Natural killer cell (primary cell): ENCODE results near the gene RASSF5. TPM values are rescaled to one million over a fixed set of nuclear protein-coding genes. Genes with fewer than 3 reads are reported as not detected.
A peak's percentile ranks its signal among the peaks of the same experiment; 100 is the strongest.

Experiments
- ATAC-seq, 3 donors: fragments of 150-1000 bp in 2 of 3; fragments of 200-7000 bp in 1 of 3; cut with Tn5 transposase; 1 replicate in 1 of 3; 2 replicates in 2 of 3; pipeline ENCODE4 v1.10.0; 2021; ENCODE audit warnings: mild to moderate bottlenecking in 2 of 3, moderate library complexity in 2 of 3
- DNase-seq, 2 donors: peaks; one replicate each; pipeline versions ENCODE4 v3.0.0 to v3.0.0-alpha.2; 2013 to 2021; ENCODE audit warnings: mixed read lengths in 1 of 2
- H3K27ac ChIP-seq: one replicate; pipeline ENCODE4 v1.5.1; 2013; ENCODE audit warnings: mild to moderate bottlenecking, low read length
- H3K27me3 ChIP-seq: one replicate; pipeline ENCODE4 v1.6.1; 2013; ENCODE audit warnings: low read length; ENCODE audit not compliant: control insufficient read depth, insufficient read depth
- H3K36me3 ChIP-seq: one replicate; pipeline ENCODE4 v1.6.1; 2013; ENCODE audit warnings: low read length; ENCODE audit not compliant: control insufficient read depth, insufficient read depth
- H3K4me1 ChIP-seq: one replicate; pipeline ENCODE4 v1.6.1; 2013; ENCODE audit warnings: low read length; ENCODE audit not compliant: control insufficient read depth, insufficient read depth
- H3K4me3 ChIP-seq: one replicate; pipeline ENCODE4 v1.5.1; 2013; ENCODE audit warnings: low read length
- H3K9me3 ChIP-seq: one replicate; pipeline ENCODE4 v1.6.1; 2013; ENCODE audit warnings: low read length; ENCODE audit not compliant: control insufficient read depth, insufficient read depth
- H3K27ac Mint-ChIP-seq, 2 donors: one replicate each; pipeline ENCODE4 v1.8.0; 2022; ENCODE audit warnings: mild to moderate bottlenecking in 2 of 2, mixed read lengths in 2 of 2, moderate library complexity in 1 of 2
- H3K27me3 Mint-ChIP-seq, 2 donors: one replicate each; pipeline ENCODE4 v1.8.0; 2022; ENCODE audit warnings: low read depth in 2 of 2, mixed read lengths in 2 of 2
- H3K36me3 Mint-ChIP-seq: one replicate; pipeline ENCODE4 v1.8.0; 2022; ENCODE audit warnings: mixed read lengths
- H3K4me1 Mint-ChIP-seq, 2 donors: one replicate each; pipeline ENCODE4 v1.8.0; 2022; ENCODE audit warnings: mixed read lengths in 2 of 2
- H3K4me3 Mint-ChIP-seq: one replicate; pipeline ENCODE4 v1.8.0; 2022; ENCODE audit warnings: mild to moderate bottlenecking, moderate library complexity, mixed read lengths
- H3K9me3 Mint-ChIP-seq, 2 donors: one replicate each; pipeline ENCODE4 v1.8.0; 2022; ENCODE audit warnings: mixed read lengths in 2 of 2
- WGBS: methylation state at CpG from one replicate; pipeline ENCODE4 v1.1.7; 2013; ENCODE audit warnings: missing lambda C conversion rate; ENCODE audit not compliant: insufficient coverage; 5-methylcytosine and 5-hydroxymethylcytosine counted together
- intact Hi-C: fragments of 100-400 bp; cut with micrococcal nuclease; formaldehyde crosslinking; loops from one replicate; pipeline ENCODE4 v1.14.2; 2022
- total RNA-seq, 4 donors: library from RNA; stranded (reverse); fragments of 120-200 nt in 1 of 4; gene quantifications; one replicate each; pipeline versions ENCODE4 v1.2.3 to v1.2.4, GENCODE V29; 2013 to 2022
- TF ChIP-seq, protein P1 (sequence below): fragments of 200-600 bp; IDR thresholded peaks from one replicate; pipeline ENCODE4 v1.8.0; 2022; ENCODE audit warnings: antibody characterized with exemption

The RASSF5 gene
- total RNA-seq, 3 donors from 2014 or later (not counting 1 experiment from before 2014, with no cell fraction given), result 231 to 333 (median 279) TPM

GRCh38 chr1:206554211-206554610 lies 46.9 kb downstream of the RASSF5 start:
- no peak for ATAC-seq
- WGBS, result 98% methylated on average over 3 of the region's 3 CpGs
- H3K36me3 Mint-ChIP-seq, result no peaks in the 10 kb centered on the region
- H3K4me3 Mint-ChIP-seq, result no peak overlapping the region
- H3K27ac Mint-ChIP-seq, result peak overlapping the region; percentile 90 to 100
- intact Hi-C loops, result loop anchor here (5.0 kb wide), 1 partner anchor 47 kb away; the partner anchor contains the start of gene RASSF5
- no peaks in the 10 kb centered on the region for H3K27me3 ChIP-seq
- no peaks in the 10 kb centered on the region for H3K9me3 ChIP-seq
- DNase-seq, result no peak
- no peak overlapping the region for H3K4me3 ChIP-seq
- no peak overlapping the region for H3K27ac ChIP-seq
- TF ChIP-seq, protein P1, sequence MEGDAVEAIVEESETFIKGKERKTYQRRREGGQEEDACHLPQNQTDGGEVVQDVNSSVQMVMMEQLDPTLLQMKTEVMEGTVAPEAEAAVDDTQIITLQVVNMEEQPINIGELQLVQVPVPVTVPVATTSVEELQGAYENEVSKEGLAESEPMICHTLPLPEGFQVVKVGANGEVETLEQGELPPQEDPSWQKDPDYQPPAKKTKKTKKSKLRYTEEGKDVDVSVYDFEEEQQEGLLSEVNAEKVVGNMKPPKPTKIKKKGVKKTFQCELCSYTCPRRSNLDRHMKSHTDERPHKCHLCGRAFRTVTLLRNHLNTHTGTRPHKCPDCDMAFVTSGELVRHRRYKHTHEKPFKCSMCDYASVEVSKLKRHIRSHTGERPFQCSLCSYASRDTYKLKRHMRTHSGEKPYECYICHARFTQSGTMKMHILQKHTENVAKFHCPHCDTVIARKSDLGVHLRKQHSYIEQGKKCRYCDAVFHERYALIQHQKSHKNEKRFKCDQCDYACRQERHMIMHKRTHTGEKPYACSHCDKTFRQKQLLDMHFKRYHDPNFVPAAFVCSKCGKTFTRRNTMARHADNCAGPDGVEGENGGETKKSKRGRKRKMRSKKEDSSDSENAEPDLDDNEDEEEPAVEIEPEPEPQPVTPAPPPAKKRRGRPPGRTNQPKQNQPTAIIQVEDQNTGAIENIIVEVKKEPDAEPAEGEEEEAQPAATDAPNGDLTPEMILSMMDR, result no peak
- no peaks in the 10 kb centered on the region for H3K36me3 ChIP-seq
- H3K9me3 Mint-ChIP-seq, result no peaks in the 10 kb centered on the region
- H3K4me1 Mint-ChIP-seq, result peaks cover 79 to 85% of the 10 kb centered on the region in 2 donors
- H3K4me1 ChIP-seq, result peaks cover 59% of the 10 kb centered on the region
- H3K27me3 Mint-ChIP-seq, result no peaks in the 10 kb centered on the region

GRCh38 chr1:206554701-206555472 lies 47.6 kb downstream of the RASSF5 start:
- intact Hi-C loops, result loop anchor here (5.0 kb wide), 2 partner anchors 48 to 367 kb away; partner anchors contain the start of genes FCMR and RASSF5
- H3K36me3 ChIP-seq, result peaks cover 2% of the 10 kb centered on the region
- peak overlapping the region; percentile 90 to 100 for H3K27ac Mint-ChIP-seq
- no peak overlapping the region for H3K4me3 ChIP-seq
- peak overlapping the region; percentile 58 for H3K27ac ChIP-seq
- 86% methylated on average over 1 of the region's 1 CpG for WGBS
- peak overlapping the region; percentile 96 for H3K4me3 Mint-ChIP-seq
- H3K9me3 ChIP-seq, result no peaks in the 10 kb centered on the region
- DNase-seq (no peak), ATAC-seq (no peak)
- H3K27me3 ChIP-seq, result no peaks in the 10 kb centered on the region
- H3K9me3 Mint-ChIP-seq, result no peaks in the 10 kb centered on the region
- TF ChIP-seq, protein P1, result no peak
- H3K27me3 Mint-ChIP-seq, result no peaks in the 10 kb centered on the region
- peaks cover 85 to 90% of the 10 kb centered on the region in 2 donors for H3K4me1 Mint-ChIP-seq
- peaks cover 66% of the 10 kb centered on the region for H3K4me1 ChIP-seq
- no peaks in the 10 kb centered on the region for H3K36me3 Mint-ChIP-seq

DNA sequence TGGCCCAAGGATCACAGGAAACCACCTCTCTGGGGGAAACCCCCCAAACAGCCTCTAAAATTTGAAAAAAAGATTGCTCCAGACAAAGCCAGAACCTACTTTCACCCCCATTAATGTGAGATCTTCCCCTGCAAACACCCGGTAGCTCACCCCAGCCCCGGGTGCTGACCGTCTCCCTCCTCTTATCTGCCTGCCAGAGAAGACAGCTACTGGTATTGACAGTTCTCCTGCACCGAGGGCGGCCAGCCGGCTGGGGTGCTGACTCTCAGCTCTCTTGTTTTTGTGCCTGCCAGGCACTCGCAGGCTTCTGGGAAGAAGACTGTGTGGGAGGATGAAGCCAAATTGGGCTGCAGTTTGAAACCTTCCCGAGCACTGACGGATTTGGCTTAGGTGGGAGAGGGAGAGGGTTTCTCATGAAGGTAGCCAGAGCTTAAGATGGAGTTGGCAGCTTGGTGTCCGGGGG lies 48.2 kb downstream of the RASSF5 start:
- TF ChIP-seq, protein P1, result no peak
- Histone ChIP-seq H3K4me1 (peaks cover 71% of the 10 kb centered on the region), H3K27ac (peak overlapping the region; percentile 58), H3K9me3 (no peaks in the 10 kb centered on the region), H3K27me3 (no peaks in the 10 kb centered on the region), H3K36me3 (peaks cover 8% of the 10 kb centered on the region), H3K4me3 (no peak overlapping the region)
- peak; percentile 8 to 15 (median 9) for ATAC-seq
- intact Hi-C loops, result loop anchor here (5.0 kb wide), 1 partner anchor 367 kb away; the partner anchor contains the start of gene FCMR
- Mint-ChIP-seq H3K9me3 (no peaks in the 10 kb centered on the region), H3K4me1 (peaks cover 85 to 90% of the 10 kb centered on the region in 2 donors), H3K27me3 (no peaks in the 10 kb centered on the region), H3K27ac (peak overlapping the region; percentile 90 to 100), H3K36me3 (no peaks in the 10 kb centered on the region), H3K4me3 (peak overlapping the region; percentile 96)
- 45% methylated on average over 10 of the region's 10 CpGs for WGBS
- DNase-seq, result peak in 1 of 2 donors; percentile 77
